Colonic mucosa (tissue), 4 donors: ENCODE measurements around the gene NAA35. TPM values are rescaled to one million over a fixed set of nuclear protein-coding genes. Genes with fewer than 3 reads are reported as not detected.
A peak's percentile ranks its signal among the peaks of the same experiment; 100 is the strongest.
"Not testable (repeated sequence)": the region's sequence is repeated elsewhere in the genome, so short reads cannot be mapped to it uniquely, and the experiment has no call there.

ENCODE experiments used
- DNase-seq: peaks from one replicate; pipeline ENCODE4 v3.0.0-alpha.2; 2020
- H3K27ac ChIP-seq: fragments of 200-600 bp; one replicate; pipeline ENCODE4 v1.8.0; 2021
- H3K27me3 ChIP-seq: fragments of 200-600 bp; one replicate; pipeline ENCODE4 v1.8.0; 2021
- H3K36me3 ChIP-seq: fragments of 200-600 bp; one replicate; pipeline ENCODE4 v1.8.0; 2021
- H3K4me1 ChIP-seq: fragments of 200-600 bp; one replicate; pipeline ENCODE4 v1.8.0; 2021; ENCODE audit warnings: mild to moderate bottlenecking
- H3K4me3 ChIP-seq: fragments of 200-600 bp; one replicate; pipeline ENCODE4 v1.8.0; 2021
- H3K9ac ChIP-seq, 2 donors: one replicate each; pipeline ENCODE4 v1.7.0; 2013; ENCODE audit warnings: control low read depth in 2 of 2, low read depth in 2 of 2, low read length in 2 of 2
- H3K9me3 ChIP-seq: fragments of 200-600 bp; one replicate; pipeline ENCODE4 v1.8.0; 2021
- intact Hi-C: fragments of 100-400 bp; cut with DNase I; formaldehyde crosslinking; loops from one replicate; pipeline ENCODE4 v1.14.1; 2022
- total RNA-seq, 2 donors: library from RNA; stranded (reverse); fragmentation: NEBNext Ultra II Directional in 1 of 2; extraction: Animal tissue kit (Norgen Biotek cat#: 25700) in 1 of 2; gene quantifications; one replicate each; pipeline ENCODE4 v1.2.1, GENCODE V29; 2021
- TF ChIP-seq, protein P1 (sequence below): fragments of 200-600 bp; IDR thresholded peaks from one replicate; pipeline ENCODE4 v1.8.0; 2022; ENCODE audit warnings: antibody characterized with exemption, mild to moderate bottlenecking
- donor health status: healthy.
- donor health status: DM: no; HTN: no; CAD: no.
- donor health status: DM: no; HTN: no; CAD: no.

NAA35 gene
- total RNA-seq, 2 donors from 2014 or later = 29.2 to 40.2 TPM

DNA sequence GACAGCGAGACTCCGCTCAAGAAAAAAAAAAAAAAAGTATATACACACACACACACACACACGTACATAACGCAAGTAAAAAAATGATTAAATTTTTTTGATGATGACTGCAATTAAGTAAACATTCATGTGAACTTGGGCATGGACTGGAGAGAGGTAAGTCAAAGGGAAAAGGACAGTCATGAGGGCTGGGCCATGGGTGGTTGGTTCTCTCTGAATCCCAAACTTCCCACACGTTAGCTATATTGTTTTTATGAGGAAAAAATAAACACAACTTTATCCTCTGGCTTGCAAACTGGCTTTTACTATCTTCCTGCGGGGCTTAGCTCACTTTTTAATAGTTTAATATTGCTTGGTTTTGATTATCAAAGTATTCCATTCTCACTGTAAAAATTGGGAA lies 104.7 kb downstream of the NAA35 start:
- no peak overlapping the region for H3K4me3 ChIP-seq
- no peaks in the 10 kb centered on the region for H3K27me3 ChIP-seq
- H3K36me3 ChIP-seq = no peaks in the 10 kb centered on the region
- H3K9ac ChIP-seq = no peak overlapping the region
- intact Hi-C loops = no loop called here
- TF ChIP-seq, protein P1, sequence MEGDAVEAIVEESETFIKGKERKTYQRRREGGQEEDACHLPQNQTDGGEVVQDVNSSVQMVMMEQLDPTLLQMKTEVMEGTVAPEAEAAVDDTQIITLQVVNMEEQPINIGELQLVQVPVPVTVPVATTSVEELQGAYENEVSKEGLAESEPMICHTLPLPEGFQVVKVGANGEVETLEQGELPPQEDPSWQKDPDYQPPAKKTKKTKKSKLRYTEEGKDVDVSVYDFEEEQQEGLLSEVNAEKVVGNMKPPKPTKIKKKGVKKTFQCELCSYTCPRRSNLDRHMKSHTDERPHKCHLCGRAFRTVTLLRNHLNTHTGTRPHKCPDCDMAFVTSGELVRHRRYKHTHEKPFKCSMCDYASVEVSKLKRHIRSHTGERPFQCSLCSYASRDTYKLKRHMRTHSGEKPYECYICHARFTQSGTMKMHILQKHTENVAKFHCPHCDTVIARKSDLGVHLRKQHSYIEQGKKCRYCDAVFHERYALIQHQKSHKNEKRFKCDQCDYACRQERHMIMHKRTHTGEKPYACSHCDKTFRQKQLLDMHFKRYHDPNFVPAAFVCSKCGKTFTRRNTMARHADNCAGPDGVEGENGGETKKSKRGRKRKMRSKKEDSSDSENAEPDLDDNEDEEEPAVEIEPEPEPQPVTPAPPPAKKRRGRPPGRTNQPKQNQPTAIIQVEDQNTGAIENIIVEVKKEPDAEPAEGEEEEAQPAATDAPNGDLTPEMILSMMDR = no peak
- DNase-seq = no peak
- H3K4me1 ChIP-seq = no peaks in the 10 kb centered on the region
- no peaks in the 10 kb centered on the region for H3K9me3 ChIP-seq
- H3K27ac ChIP-seq = no peak overlapping the region

DNA sequence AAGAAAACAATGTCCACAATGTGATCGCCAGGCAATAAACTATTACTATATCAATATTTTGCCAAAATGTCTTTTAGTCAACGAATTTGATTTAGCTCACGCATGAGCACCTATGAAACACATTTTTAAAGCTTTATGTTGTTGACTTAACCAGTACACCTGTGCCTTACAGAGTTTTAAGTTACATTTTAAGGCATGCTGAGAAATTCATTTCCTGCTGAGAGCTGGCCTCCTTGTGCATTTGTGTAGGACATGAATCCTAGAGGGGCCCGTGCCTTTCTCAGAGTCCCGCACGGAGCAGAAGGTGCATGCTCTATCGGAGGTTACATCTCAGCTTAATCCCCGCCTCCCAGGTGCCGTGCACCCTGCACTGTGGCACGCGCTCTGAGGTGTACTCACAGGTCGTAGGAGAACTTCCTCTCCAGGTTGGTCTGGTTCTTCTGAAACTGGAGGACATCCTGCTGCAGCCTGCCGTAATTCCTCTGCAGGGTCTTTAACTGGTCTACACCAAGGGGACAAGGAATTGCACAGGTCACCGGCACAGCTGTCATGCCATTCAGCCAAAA lies 105.2 kb downstream of the NAA35 start:
- Histone ChIP-seq H3K4me1 (no peaks in the 10 kb centered on the region), H3K9me3 (no peaks in the 10 kb centered on the region), H3K27ac (no peak overlapping the region), H3K27me3 (no peaks in the 10 kb centered on the region), H3K36me3 (no peaks in the 10 kb centered on the region), H3K9ac (no peak overlapping the region), H3K4me3 (no peak overlapping the region)
- intact Hi-C loops = no loop called here
- DNase-seq = peak; percentile 53
- TF ChIP-seq, protein P1 = no peak

DNA sequence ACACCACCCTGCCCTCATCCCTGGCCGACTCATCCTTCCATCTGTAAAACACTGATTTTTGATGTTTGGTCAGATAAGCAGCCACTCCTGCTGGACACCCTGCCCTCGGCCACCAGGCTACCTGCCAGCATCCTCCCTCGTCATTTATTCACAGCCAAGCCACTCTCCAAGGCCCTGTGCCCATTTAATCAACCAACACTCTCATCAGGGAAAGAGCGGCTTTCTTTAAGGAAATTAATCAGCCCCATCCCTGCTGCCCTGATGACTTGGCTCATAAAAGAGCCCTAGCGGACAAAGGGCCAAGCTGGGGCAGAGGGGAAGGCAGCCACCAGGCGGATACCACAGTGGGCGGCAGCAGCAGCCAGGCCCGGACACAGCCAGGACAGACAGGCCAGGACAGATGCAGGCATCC lies 106.0 kb downstream of the NAA35 start:
- TF ChIP-seq, protein P1 = no peak
- Histone ChIP-seq H3K4me3 (no peak overlapping the region), H3K27me3 (no peaks in the 10 kb centered on the region), H3K27ac (no peak overlapping the region), H3K36me3 (no peaks in the 10 kb centered on the region), H3K4me1 (no peaks in the 10 kb centered on the region), H3K9me3 (no peaks in the 10 kb centered on the region), H3K9ac (no peak overlapping the region)
- no peak for DNase-seq
- intact Hi-C loops = no loop called here

DNA sequence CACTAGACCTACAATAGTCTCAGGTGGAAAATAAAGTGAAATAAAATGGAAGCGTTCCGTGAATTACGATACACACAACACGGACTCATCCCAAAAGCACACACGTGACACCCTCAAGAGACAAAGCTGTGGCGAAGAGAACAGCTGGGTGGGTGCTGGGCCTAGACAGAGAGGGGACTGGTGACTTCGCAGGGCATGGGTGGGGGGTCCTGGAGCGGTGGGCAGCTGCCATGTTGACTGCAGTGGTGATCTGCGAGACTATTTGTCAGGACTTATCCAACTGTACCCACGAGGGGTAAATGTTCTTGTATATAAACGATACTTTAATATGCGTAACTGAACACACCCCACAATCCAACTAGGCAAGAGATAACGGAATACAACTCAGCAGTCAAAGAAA lies 106.4 kb downstream of the NAA35 start:
- H3K36me3 ChIP-seq = no peaks in the 10 kb centered on the region
- H3K27me3 ChIP-seq = no peaks in the 10 kb centered on the region
- TF ChIP-seq, protein P1 = no peak
- H3K4me3 ChIP-seq = no peak overlapping the region
- no peak for DNase-seq
- H3K9ac ChIP-seq = no peak overlapping the region
- intact Hi-C loops = no loop called here
- H3K9me3 ChIP-seq = no peaks in the 10 kb centered on the region
- no peak overlapping the region for H3K27ac ChIP-seq
- H3K4me1 ChIP-seq = no peaks in the 10 kb centered on the region

DNA sequence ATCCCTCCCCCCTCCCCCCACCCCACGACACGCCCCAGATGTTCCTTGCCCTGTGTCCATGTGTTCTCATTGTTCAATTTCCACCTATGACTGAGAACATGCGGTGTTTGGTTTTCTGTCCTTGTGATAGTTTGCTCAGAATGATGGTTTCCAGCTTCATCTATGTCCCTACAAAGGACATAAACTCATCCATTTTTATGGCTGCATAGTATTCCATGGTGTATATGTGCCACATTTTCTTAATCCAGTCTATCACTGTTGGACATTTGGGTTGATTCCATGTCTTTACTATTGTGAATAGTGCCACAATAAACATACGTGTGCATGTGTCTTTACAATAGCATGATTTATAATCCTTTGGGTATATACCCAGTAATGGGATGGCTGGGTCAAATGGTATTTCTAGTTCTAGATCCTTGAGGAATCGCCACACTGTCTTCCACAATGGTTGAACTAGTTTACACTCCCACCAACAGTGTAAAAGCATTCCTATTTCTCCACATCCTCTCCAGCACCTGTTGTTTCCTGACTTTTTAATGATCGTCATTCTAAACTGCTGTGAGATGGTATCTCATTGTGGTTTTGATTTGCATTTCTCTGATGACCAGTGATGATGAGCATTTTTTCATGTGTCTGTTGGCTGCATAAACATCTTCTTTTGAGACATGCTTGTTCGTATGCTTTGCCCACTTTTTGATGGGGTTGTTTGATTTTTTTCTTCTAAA lies 107.2 kb downstream of the NAA35 start:
- H3K9ac ChIP-seq, H3K4me3 ChIP-seq, intact Hi-C loops, H3K36me3 ChIP-seq, DNase-seq, H3K27ac ChIP-seq, H3K9me3 ChIP-seq, H3K27me3 ChIP-seq, H3K4me1 ChIP-seq: not testable (repeated sequence)
